Stimulated activated CD4-positive, alpha-beta T cell treated with anti-CD3 and anti-CD28 coated beads, Interleukin-1b, Interleukin-23, amount 100 ng/mL, for 24 hours (primary cell): ENCODE data around the gene PRKG1.

Experiments used
- DNase-seq, 4 experiments: peaks; one replicate each; pipeline ENCODE4 v3.0.0-alpha.2; 2020; ENCODE audit warnings: low read depth in 4 of 4, low spot score in 1 of 4

Gene PRKG1

DNA sequence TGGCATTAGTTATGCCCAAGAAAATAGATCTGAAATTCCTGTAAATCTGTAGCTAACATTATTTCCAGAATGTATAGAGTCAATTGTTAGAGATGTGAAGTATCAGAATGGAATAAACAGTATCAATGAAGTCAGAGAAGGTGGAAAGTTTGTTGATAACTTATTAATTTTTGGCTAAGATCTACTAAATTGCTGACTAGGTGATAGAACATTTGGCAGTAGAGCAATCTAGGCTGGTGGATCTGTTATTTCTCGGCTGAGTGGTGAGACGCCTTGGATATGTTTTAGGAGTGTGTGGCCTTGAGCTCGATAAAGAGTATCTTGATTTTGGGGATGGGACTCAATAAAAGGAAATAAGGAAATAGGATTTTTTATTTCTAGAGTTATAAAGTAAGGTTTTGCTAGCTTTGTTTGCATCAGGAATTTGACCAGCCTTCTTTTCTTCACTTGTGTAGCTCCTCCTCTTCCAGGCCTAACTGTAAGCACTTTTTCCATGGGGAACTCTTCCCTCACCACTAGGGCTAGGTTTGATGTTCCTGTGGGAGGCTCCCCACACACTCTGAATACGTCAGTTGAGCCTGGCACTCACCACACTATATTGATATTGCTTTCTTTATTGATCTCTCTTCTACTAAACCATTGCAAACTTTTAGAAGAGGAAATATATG, 711.9 kb downstream of the PRKG1 start:
- no peak for DNase-seq

DNA sequence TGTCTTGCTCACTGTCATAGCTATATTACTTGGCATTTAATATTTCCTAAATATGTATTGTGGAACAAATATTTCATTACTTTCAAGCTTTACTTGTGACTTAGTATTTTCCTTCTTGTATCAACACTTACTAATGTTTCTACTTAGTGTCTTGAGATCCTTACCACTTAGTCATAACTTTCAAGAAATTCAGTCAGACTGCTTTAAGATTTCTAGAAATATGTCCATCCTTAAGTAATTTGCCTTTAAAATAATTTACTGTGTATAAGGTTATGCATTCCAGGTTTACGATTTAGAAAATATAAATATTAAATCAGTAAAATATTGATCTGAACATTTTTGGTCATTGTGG, 712.4 kb downstream of the PRKG1 start:
- no peak for DNase-seq

DNA sequence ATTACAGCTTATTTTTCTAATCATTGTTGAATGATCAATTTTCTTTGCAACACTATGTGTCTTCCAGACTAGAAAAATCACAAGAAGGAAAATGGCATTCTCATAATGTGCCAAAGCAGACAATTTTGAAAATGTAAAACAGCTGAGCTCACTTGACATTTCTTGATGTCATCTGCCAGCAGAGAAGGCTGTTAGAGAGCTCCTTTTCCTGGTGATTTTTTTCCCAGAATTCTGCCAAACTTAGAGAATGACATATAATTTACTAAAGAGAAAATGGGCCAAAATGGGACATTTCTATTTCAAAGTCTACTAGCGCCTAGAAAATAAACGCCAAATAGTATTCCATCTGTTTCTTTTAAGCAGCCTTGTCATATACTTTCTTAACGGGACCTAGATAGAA, 714.0 kb downstream of the PRKG1 start:
- DNase-seq = no peak

DNA sequence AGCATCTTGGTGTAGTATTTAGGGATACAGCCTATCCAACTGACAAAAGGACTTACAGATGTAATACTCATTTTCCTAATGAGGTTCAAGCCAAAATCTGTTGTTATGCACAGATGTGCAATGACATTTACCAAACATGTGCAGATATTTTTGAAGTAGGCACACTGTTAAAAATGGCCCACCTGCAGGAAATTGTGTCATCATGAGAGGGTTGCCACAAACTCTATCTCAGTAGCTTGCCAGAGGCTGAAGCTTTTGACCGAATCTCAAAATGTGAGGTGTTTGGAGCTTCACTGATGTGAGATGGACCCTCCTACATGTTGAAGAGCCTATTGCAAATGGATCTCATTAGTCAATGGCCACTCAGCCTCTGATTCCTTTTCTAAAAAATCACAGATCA, 714.8 kb downstream of the PRKG1 start:
- no peak for DNase-seq

DNA sequence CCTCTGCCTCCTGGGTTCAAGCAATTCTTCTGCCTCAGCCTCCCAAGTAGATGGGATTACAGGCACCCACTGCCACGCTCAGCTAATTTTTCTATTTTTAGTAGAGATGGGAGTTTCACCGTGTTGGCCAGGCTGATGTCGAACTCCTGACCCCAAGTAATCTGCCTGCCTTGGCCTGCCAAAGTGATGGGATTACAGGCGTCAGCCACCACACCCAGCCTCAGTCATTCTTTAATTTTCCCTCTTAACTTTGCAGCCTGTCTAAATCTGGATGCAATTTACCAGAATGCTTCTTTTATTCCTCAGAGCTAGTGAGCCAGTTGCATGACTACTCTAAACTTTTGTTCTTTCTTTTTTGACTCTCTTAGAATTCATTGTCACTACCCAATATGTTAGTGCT, 715.6 kb downstream of the PRKG1 start:
- no peak for DNase-seq

DNA sequence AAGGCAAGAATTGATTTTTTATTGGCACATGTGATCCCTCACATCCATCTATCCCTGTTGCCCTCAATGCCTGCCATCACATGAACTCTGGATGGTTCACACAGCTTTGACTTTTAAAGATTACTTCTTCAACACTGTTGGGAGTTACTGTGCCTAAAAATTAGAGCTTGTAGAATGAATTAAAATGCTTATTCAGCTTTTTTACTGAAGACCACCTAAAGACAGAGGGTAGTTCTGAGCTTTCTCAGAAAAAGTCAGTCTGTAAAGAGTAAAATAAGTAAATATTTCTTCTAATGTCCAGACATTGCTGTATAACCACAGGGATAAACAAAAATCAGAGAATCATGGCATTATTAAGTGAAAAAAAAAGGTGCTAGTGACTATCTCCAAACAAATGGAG, 718.4 kb downstream of the PRKG1 start:
- no peak for DNase-seq

DNA sequence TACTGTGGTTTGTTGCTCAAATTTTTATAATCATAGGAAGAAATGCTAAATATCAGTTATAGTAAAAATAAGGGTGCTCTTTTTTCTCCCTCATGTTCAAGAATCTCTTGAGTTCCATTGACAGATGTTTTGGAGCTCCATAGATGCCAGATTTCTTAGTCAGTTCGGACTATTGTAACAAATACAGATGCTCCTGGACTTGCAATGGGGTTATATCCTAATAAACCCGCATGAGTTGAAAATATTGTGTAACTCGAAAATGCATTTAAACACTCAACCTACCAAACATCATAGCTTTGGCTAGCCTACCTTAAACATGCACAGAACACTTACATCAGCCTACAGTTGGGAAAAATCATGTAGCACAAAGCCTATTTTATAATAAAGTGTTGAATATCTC, 725.8 kb downstream of the PRKG1 start:
- DNase-seq = no peak

DNA sequence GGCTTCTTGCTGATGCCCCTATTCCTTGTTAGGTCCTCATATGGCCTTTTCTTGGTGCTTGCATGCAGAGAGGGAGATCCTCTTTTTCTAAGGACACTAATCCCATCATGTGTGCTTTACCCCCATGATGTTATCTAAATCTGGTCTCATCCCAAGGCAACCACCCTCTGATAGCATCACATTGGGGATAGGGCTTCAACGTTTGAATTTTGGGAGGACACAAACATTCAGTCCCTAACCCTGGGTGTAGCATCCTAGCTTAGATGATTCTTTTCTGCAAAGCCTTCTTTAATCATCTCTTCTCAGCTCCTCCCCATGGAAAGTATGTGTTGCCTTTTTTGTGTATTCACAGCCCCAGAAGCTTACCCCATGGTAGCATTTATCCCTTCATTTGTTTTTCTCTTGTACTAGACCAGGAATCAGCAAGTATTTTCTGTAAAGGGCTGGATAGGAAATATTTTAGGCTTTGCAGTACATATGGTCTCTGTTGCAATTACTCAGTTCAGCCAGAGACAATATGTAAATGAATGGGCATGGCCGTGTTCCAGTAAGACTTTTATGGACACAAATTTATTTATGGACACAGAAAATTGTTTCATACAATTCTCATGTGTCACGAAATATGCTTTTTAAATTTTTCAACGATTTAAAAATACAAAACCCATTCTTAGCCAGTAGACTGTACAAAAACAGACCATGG, 726.6 kb downstream of the PRKG1 start:
- DNase-seq = no peak

DNA sequence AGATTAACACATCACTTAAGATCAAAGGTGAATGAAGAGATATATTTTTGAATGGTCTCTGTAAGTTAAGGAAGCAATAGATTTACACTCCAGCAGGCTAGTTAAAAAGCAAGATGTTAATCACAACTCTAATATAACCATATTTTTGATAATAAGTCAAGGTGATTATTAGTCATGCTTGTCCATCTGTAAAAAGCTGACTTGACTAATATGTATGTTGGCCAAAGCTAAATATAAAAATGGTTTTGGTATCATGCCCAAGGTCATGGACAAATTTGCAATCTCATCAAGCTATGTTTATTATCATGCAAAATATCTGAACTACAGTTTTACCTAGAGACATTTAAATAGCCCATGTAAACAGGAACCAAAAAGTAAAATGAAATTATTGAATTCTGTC, 727.7 kb downstream of the PRKG1 start:
- no peak for DNase-seq

DNA sequence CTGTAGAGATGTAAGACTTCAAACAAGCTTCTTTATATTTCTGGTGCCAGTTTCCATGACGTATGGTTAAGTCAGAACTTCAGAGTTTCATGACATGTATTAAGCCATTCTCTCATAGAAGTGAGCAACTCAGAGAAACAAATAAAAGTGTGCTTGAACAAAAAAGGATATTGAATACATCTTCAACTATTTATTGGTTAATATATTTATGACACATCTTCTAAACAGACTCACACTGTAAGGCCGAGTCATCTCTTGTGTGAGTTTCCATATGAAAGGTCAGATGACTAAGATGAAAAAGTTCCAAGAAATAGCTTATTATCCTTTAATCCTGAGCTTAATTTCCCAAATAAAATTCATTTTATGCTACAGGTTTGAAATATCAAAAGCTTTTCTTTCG, 730.6 kb downstream of the PRKG1 start:
- no peak for DNase-seq

DNA sequence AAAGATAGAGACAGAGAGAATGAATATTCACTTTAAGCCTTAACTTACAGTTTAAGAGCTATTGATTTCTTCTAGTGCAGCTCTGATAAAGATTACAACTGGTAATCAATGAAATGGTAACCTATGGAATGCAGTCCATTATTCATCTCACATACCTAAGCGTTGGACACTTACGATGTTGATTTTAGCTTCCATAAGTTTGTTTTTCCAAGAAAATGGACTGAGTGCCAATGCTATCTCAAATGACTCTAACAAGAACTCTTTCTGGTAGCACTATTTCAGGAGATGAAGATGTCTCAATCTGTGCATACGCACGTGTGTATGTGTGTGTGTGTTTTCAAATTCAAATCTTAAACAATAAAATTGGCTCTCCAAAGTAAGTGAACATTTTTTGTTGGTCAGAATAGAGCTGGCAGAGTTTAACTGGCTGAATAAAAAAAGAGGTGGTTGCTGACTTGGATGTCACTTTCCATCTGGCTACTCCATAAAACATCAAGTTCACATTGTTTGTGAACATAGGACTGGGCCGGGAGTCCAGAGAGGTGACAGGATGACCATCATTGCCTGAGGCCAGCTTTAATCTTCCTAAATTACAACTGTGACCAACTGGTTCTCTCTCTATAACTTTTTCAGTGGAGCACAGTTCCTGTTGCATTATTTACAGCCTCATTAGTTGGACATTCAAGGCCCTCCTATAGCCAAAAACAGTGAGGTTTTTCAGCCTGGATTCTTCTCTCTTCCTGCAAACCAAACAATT, 732.0 kb downstream of the PRKG1 start:
- DNase-seq = no peak

DNA sequence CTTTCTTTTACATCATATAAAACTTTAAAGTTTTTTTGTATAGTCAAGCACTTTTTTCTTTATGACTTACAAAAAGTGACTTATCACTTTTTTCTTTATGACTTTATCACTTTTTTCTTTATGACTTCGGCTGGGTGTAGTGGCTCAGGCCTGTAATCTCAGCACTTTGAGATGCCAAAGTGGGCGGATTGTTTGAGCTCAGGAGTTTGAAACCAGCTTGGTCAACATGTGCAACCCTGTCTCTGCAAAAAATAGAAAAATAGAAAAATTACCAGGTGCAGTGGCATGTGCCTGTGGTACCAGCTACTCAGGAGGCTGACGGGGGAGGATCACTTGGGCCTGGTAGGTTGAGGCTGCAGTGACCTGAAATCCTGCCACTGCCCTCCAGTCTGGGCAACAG, 733.9 kb downstream of the PRKG1 start:
- DNase-seq = no peak

DNA sequence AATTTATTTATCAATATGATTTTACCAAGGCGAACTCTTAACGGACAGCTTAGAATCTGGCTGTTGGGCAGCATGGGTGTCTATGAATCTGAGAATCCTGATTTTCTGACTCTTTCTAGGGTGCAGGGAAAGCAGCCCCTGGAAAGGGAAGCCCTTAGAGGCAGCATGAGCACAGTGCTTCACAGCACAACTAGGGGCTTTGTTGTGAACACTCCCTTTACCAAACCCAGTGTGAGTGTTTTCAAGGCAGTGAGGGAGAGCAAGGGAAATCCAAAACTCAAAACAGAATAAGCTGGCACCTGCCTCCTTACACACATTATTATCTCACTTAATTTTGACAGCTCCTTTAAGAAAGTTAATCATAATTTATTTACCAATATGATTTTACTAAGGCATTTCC, 741.4 kb downstream of the PRKG1 start:
- DNase-seq = no peak

DNA sequence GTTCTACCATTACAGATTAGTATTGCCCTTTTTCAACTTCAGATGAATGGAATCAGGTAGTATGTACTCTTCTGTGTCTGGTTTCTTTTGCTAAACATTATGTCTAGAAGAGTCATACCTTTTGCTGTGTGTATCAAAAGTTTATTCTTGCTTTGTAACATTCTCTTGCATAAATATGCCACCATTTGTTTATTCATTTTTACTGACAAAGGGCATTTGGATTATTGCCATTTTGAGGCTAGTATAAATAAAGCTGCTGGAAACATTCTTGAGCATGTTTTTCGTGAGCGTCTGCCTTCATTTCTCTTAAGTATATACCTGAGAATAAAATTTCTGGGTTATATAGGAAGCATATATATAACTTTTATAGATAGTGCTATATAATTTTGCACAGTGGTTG, 746.8 kb downstream of the PRKG1 start:
- DNase-seq = no peak

DNA sequence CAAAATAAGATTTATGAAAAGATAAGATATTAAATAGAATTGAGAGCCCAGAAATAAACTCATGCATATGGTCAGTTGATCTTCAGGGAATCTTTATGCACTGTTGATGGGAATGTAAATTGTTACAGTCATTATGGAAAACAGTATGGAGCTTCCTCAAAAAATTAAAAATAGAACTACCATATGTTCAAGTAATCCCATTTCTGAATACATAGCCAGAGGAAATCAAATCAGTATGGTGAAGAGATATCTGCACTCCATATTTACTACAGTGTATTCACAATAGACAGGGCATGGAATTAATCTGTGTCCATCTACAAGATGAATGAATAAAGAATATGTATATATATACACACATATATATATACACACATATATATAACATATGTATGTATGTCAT, 747.5 kb downstream of the PRKG1 start:
- DNase-seq = no peak

DNA sequence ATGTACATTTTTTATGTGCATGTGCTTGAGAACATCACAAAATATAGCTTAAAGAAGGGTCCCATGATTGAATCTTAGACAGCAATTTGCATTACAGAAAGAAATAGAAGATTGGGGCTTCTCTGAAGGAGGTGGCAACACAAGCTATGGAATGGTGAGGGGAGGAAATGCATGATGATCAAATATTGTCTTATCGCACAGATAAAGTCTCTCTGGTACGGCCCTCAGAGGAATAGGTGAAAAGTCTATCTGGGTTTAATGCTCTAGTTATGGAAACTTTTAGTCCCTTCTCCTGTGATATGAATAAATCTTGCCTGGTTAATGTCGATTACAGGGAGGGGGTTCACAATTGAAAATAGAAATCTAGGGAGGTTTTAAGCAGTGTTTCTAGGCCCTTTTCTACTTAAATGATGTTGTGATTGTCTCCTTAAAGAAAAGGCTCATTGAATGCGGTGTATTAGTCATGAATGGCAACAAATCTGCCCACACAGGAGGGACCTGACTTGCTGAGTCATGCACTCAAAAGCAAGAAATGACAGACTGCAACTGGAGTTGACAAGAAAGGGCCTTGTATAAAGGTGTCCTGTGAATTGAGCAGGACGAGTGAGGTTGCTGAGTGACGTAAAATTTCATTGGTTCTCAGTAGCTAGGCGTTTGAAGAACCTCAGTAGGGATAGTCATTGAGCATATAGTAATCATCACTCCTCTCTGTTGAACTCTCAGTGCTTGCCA, 758.5 kb downstream of the PRKG1 start:
- DNase-seq = no peak

DNA sequence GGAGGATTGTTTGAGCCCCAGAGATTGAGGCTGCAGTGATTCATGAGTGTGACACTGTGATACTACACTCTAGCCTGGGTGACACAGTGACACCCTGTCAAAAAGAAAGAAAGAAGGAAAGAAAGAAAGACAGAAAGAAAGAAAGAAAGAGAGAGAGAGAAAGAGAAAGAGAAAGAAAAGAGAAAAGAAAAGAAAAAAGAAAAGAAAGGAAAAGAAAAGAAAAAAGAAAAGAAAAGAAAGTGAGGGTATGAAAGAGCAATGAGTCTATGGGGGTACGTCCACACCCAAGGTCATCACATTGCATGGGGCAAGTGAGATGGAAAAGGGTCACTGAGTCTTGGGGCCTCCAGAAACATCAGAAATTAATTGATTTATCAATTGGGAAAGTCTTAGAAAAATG, 760.3 kb downstream of the PRKG1 start:
- DNase-seq = no peak

DNA sequence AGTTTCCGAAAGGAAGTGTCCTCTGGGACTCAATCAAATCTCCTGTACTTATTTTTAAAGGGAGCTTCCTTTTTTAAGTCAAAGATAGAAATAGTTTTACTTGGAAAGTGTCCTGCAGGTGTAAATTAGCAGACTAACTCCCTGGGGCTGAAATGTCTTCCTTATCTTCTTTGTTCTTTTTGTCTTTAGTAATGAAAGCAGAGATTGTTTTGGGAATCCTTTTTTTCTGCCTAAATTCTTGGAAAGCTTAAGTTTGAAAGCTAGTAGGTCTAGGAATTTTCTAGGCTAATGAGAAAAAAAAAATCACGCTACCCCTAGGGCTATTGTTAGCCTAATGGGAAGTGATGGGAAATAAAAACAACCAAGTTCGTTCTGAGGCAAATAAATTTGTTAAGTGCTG, 764.2 kb downstream of the PRKG1 start:
- DNase-seq = no peak

DNA sequence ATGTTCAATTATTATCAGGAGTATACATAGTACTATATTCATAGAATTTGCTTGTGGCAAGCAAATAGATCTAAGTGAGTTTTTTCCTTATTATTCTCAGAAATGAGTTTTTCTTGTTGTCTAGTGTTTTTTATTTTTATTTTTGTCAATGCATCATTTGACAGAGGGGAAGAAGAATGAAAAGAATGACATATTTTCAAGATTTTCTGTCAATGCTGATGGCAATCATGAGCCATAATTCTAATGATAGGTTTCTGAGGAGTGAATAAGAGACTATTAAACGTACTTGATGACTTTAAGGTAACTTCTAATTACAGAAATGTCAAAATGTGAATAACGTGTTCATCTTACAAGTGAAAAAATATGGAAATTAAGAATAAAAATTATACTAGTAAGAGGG, 769.7 kb downstream of the PRKG1 start:
- DNase-seq = no peak

DNA sequence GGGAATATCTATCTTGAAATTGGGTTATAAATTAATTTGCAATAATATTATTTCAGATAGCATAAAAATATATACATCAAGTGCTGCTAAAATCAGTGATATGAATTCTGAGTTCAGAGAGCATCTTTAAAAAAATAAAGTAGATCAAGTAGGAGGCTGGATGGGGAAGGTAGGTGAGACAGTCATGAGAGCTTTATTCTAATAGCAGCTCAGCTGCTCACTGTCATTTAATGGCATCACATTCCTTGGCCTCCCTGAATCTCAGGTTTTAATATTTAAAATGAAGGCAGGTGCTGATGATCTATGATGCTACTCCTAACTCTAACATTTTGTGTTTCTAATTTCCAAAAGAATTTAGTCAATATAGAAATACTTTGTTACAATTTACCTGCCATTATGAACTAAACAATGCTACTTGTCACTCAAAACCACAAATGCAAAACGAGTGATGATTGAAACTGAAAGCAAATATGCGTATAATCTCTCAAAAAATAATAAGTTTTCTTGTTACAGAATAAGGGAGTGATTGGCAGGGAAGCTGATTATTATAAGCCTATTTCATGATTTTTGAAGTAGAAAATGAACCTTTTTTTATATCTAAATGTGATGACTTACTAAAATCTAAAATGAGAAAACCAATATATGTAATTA, 772.7 kb downstream of the PRKG1 start:
- DNase-seq = no peak

DNA sequence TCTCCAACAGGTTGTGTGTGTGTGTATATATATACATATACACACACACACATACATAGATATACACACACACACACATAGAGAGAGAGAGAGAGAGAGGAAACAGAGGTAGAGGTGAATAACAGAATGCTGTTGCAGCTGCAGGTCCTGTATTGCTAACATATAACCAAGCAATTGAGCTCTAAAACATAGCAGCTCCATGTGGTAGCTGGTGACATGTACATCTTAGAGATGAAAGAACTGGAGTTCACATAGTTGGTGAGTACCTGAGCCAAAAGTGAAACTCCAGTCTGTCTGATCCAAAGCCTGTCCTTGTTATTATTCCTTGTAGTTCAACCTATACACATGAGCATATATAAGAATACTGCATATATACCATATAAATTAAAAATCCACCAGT, 778.0 kb downstream of the PRKG1 start:
- DNase-seq = no peak
